ENCODE measurements around the gene EFNA4. TPM values are rescaled to one million over a fixed set of nuclear protein-coding genes. Genes with fewer than 3 reads are reported as not detected.

The EFNA4 gene
- total RNA-seq, 1 experiment from 2014 or later, result 17.0 TPM

DNA sequence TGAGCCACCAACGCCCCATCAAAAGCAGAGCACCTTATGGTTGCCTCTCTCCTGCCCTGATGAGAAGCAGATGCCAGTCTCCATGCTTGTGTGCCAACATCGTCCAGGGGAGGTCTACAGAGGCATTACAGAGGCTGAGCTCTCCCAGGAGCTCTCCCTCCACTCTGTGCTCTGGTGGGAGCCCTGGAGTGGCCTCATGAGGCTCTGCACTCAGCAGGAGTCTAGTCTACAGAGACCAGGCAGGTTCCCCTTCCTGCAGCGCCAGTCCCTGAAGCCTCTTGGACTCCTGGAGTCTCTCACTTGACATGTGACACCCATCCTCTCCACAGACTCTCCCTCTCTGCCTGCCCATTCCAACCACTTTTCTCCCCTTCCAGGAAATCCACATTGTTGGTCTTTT lies 26.5 kb upstream of the EFNA4 start:
- no peak for DNase-seq (ENCODE audit: low spot score)
- H3K4me1 ChIP-seq (ENCODE audit: insufficient read depth, low read length, poor library complexity, severe bottlenecking), result no peaks in the 10 kb centered on the region
- H3K9me3 ChIP-seq (ENCODE audit: low read depth, low read length, poor library complexity, severe bottlenecking), result no peaks in the 10 kb centered on the region
- no peak overlapping the region for H3K27ac ChIP-seq (ENCODE audit: low read depth, low read length, poor library complexity, severe bottlenecking)
- no peaks in the 10 kb centered on the region for H3K27me3 ChIP-seq (replicated peaks; ENCODE audit: insufficient read depth, low read depth, low read length, poor library complexity)
- ChIA-PET CTCF (no interaction called here), POLR2A (ENCODE audit: low non-redundant PET) (interaction anchor here (0.6 kb wide), 1 partner anchor 126 kb away, joined by 9 read pairs; no protein-coding TSS in a partner anchor)
- no peaks in the 10 kb centered on the region for H3K36me3 ChIP-seq (ENCODE audit: insufficient read depth, low read length, poor library complexity, severe bottlenecking)
- intact Hi-C loops (cut with micrococcal nuclease; ENCODE audit: unreplicated experiment), result no loop called here
- no TSS peak for BruUV-seq (replicated peaks)
- no peak overlapping the region for H3K4me3 ChIP-seq (ENCODE audit: low read depth, low read length, poor library complexity, severe bottlenecking)
- TF ChIP-seq CTCF (conservative IDR thresholded peaks at IDR 0.05; ENCODE audit: low read depth, low read length) (no peak), EZH2 (IDR thresholded peaks at IDR 0.05; ENCODE audit: borderline replicate concordance, low read depth, low read length, poor library complexity, severe bottlenecking) (no peak)

GRCh38 chr1:155037851-155038441 lies 25.6 kb upstream of the EFNA4 start:
- intact Hi-C loops (cut with micrococcal nuclease; ENCODE audit: unreplicated experiment), result no loop called here
- no TSS peak for BruUV-seq (replicated peaks)
- TF ChIP-seq CTCF (conservative IDR thresholded peaks at IDR 0.05; ENCODE audit: low read depth, low read length) (no peak), EZH2 (IDR thresholded peaks at IDR 0.05; ENCODE audit: borderline replicate concordance, low read depth, low read length, poor library complexity, severe bottlenecking) (no peak)
- H3K9me3 ChIP-seq (ENCODE audit: low read depth, low read length, poor library complexity, severe bottlenecking), result no peaks in the 10 kb centered on the region
- no peak overlapping the region for H3K27ac ChIP-seq (ENCODE audit: low read depth, low read length, poor library complexity, severe bottlenecking)
- no peak overlapping the region for H3K4me3 ChIP-seq (ENCODE audit: low read depth, low read length, poor library complexity, severe bottlenecking)
- no peaks in the 10 kb centered on the region for H3K4me1 ChIP-seq (ENCODE audit: insufficient read depth, low read length, poor library complexity, severe bottlenecking)
- ChIA-PET POLR2A (ENCODE audit: low non-redundant PET) (no interaction called here), CTCF (no interaction called here)
- no peaks in the 10 kb centered on the region for H3K27me3 ChIP-seq (replicated peaks; ENCODE audit: insufficient read depth, low read depth, low read length, poor library complexity)
- DNase-seq (ENCODE audit: low spot score), result no peak
- no peaks in the 10 kb centered on the region for H3K36me3 ChIP-seq (ENCODE audit: insufficient read depth, low read length, poor library complexity, severe bottlenecking)

DNA sequence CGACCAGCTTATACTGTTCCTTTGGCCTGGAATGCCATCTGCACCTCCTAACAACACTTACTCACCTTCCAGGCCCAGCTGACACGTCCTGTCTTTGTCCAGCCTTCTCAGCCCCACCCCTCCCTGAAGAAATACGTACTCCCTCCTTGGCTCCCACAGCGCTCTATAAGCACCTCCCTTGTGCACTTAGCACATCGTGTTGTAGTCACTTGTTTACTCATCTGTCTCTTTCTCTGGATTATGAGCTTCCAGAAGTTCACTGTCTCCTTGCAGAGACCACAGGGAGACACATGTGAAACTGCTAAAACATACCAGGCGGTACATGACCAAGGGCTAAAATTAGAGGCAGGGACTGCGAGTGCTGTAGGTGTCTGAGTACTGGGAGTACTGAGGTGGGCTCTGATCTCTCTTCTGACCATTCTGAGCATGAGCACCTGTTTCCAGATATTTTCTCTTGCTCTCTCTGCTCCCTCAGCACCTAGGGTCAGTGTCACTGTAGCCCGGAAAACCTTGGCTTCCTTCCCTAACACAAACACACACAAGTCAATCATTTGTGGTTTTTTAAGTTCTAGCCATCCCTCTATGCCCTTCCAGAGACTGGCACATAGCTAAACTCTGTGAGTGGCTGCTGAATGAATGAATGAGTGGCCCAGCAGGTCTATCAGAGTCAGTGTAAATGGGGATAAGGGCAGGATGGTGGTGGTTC lies 24.8 kb upstream of the EFNA4 start:
- ChIA-PET CTCF (interaction anchor here (0.9 kb wide), 1 partner anchor 12 kb away, joined by 3 read pairs; the partner anchor contains the start of gene ADAM15), POLR2A (ENCODE audit: low non-redundant PET) (no interaction called here)
- TF ChIP-seq EZH2 (IDR thresholded peaks at IDR 0.05; ENCODE audit: borderline replicate concordance, low read depth, low read length, poor library complexity, severe bottlenecking) (no peak), CTCF (conservative IDR thresholded peaks at IDR 0.05; ENCODE audit: low read depth, low read length) (no peak)
- DNase-seq (ENCODE audit: low spot score), result no peak
- Histone ChIP-seq H3K27me3 (replicated peaks; ENCODE audit: insufficient read depth, low read depth, low read length, poor library complexity) (no peaks in the 10 kb centered on the region), H3K4me3 (ENCODE audit: low read depth, low read length, poor library complexity, severe bottlenecking) (no peak overlapping the region), H3K36me3 (ENCODE audit: insufficient read depth, low read length, poor library complexity, severe bottlenecking) (no peaks in the 10 kb centered on the region), H3K4me1 (ENCODE audit: insufficient read depth, low read length, poor library complexity, severe bottlenecking) (no peaks in the 10 kb centered on the region), H3K9me3 (ENCODE audit: low read depth, low read length, poor library complexity, severe bottlenecking) (no peaks in the 10 kb centered on the region), H3K27ac (ENCODE audit: low read depth, low read length, poor library complexity, severe bottlenecking) (no peak overlapping the region)
- BruUV-seq (replicated peaks), result no TSS peak
- intact Hi-C loops (cut with micrococcal nuclease; ENCODE audit: unreplicated experiment), result no loop called here
